ENCODE measurements around the gene PRKG1. TPM values are rescaled to one million over a fixed set of nuclear protein-coding genes. Genes with fewer than 3 reads are reported as not detected.

PRKG1 gene
- total RNA-seq, 1 experiment from 2014 or later = 0.21 TPM

GRCh38 chr10:51314481-51314880 lies 240.2 kb downstream of the PRKG1 start:
- BruUV-seq (replicated peaks) = no TSS peak
- peaks cover 9% of the 10 kb centered on the region for H3K27me3 Mint-ChIP-seq (ENCODE audit: unreplicated experiment)
- H3K36me3 Mint-ChIP-seq (ENCODE audit: insufficient read depth, unreplicated experiment) = no peaks in the 10 kb centered on the region
- no peak overlapping the region for H3K4me3 Mint-ChIP-seq (ENCODE audit: low read depth, unreplicated experiment)
- H3K27ac Mint-ChIP-seq (ENCODE audit: unreplicated experiment) = no peak overlapping the region
- DNase-seq = no peak
- no peak for TF ChIP-seq CTCF (IDR thresholded peaks at IDR 0.05; ENCODE audit: unreplicated experiment)
- no peaks in the 10 kb centered on the region for H3K4me1 Mint-ChIP-seq (ENCODE audit: low read depth, unreplicated experiment)
- intact Hi-C loops (cut with micrococcal nuclease; ENCODE audit: unreplicated experiment) = no loop called here
- no peaks in the 10 kb centered on the region for H3K9me3 Mint-ChIP-seq (ENCODE audit: low read depth, unreplicated experiment)
- CTCF ChIA-PET = no interaction called here

DNA sequence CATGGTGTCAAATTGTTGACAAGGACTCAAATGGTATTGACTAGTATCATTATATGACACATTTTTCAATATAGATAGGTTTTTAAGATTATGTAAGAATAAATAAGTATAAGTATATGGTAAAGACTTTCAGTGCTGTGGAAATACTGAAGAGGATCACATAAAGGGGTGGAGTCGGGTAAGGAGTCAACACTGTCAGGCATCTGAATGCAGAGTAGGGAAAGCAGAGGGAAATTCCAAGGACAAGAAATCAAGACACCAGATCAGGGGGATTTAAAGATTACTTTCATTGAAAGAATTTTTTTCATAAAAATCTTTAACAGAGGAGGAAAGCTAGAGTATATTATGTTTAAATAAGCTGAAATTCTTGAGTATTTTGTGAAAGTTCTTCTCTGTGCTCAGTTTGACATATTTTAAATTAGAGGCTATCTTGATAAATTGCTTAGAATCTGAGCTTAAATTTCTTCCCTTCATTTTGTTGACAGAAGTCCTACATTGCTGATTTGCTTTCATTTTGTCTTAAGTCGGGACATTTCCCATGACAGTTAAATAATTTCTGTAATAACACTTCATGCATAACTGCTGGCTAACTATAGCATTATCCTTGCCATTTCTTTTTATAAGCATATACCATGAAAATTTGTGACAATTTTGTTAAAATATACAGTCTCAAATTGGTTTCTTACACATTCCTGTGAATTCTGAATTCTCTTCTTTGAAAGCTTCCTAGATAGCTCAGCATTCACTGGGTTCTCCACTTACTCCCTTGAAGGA lies 244.3 kb downstream of the PRKG1 start:
- no peak for DNase-seq
- intact Hi-C loops (cut with micrococcal nuclease; ENCODE audit: unreplicated experiment) = no loop called here
- H3K27me3 Mint-ChIP-seq (ENCODE audit: unreplicated experiment) = peaks cover 13% of the 10 kb centered on the region
- no peaks in the 10 kb centered on the region for H3K4me1 Mint-ChIP-seq (ENCODE audit: low read depth, unreplicated experiment)
- no peaks in the 10 kb centered on the region for H3K36me3 Mint-ChIP-seq (ENCODE audit: insufficient read depth, unreplicated experiment)
- H3K9me3 Mint-ChIP-seq (ENCODE audit: low read depth, unreplicated experiment) = no peaks in the 10 kb centered on the region
- CTCF ChIA-PET = no interaction called here
- no peak for TF ChIP-seq CTCF (IDR thresholded peaks at IDR 0.05; ENCODE audit: unreplicated experiment)
- no peak overlapping the region for H3K27ac Mint-ChIP-seq (ENCODE audit: unreplicated experiment)
- BruUV-seq (replicated peaks) = no TSS peak
- no peak overlapping the region for H3K4me3 Mint-ChIP-seq (ENCODE audit: low read depth, unreplicated experiment)

DNA sequence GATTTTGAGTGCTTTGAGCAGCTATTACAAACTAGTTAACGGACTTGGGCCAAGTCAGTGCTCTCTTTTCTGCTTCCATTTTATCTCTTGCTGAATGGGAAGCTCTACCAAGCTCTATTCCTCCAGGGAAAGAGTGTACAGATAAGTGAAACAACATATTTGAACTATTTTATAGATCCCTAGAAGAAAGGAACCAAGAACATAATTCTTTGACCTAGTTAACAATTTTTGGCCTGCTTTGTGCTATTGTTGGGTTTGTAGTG lies 244.8 kb downstream of the PRKG1 start:
- no peak for DNase-seq
- Mint-ChIP-seq H3K27me3 (ENCODE audit: unreplicated experiment) (peaks cover 13% of the 10 kb centered on the region), H3K4me3 (ENCODE audit: low read depth, unreplicated experiment) (no peak overlapping the region), H3K36me3 (ENCODE audit: insufficient read depth, unreplicated experiment) (no peaks in the 10 kb centered on the region), H3K9me3 (ENCODE audit: low read depth, unreplicated experiment) (no peaks in the 10 kb centered on the region), H3K4me1 (ENCODE audit: low read depth, unreplicated experiment) (no peaks in the 10 kb centered on the region), H3K27ac (ENCODE audit: unreplicated experiment) (no peak overlapping the region)
- CTCF ChIA-PET = no interaction called here
- no TSS peak for BruUV-seq (replicated peaks)
- intact Hi-C loops (cut with micrococcal nuclease; ENCODE audit: unreplicated experiment) = no loop called here
- no peak for TF ChIP-seq CTCF (IDR thresholded peaks at IDR 0.05; ENCODE audit: unreplicated experiment)

DNA sequence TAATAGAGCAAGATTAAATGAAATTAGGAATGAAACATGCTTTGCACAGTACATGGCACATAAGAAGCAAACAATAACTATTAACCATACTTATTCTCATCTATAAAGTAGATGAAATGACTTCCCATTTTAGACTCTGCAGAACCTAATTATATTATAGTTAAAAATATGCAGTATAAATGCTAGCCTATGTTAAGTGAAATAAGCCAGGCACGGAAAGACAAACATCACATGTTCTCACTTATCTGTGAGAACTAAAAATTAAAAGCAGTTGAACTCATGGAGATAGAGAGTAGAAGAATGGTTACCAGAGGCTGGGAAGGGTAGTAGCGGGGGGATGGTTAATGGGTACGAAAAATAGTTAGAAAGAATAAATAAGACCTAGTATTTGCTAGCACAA lies 247.0 kb downstream of the PRKG1 start:
- intact Hi-C loops (cut with micrococcal nuclease; ENCODE audit: unreplicated experiment) = no loop called here
- BruUV-seq (replicated peaks) = no TSS peak
- CTCF ChIA-PET = no interaction called here
- Mint-ChIP-seq H3K4me3 (ENCODE audit: low read depth, unreplicated experiment) (no peak overlapping the region), H3K36me3 (ENCODE audit: insufficient read depth, unreplicated experiment) (no peaks in the 10 kb centered on the region), H3K9me3 (ENCODE audit: low read depth, unreplicated experiment) (peaks cover 4% of the 10 kb centered on the region), H3K27ac (ENCODE audit: unreplicated experiment) (no peak overlapping the region), H3K27me3 (ENCODE audit: unreplicated experiment) (peaks cover 13% of the 10 kb centered on the region), H3K4me1 (ENCODE audit: low read depth, unreplicated experiment) (no peaks in the 10 kb centered on the region)
- DNase-seq = no peak
- no peak for TF ChIP-seq CTCF (IDR thresholded peaks at IDR 0.05; ENCODE audit: unreplicated experiment)
